SU-DHL-6 (cell line): ENCODE data around the gene SLC10A3.

Source experiments
- H2AFZ ChIP-seq: fragments of 200-600 bp; sonication (generic); 2 replicates; pipeline ENCODE4 v1.6.1; 2014; ENCODE audit warnings: low read depth, mild to moderate bottlenecking, moderate library complexity, mixed read lengths, antibody characterized with exemption, low read length; ENCODE audit not compliant: severe bottlenecking
- H3F3A ChIP-seq: fragments of 200-600 bp; shearing (Covaris generic); 2 replicates; pipeline ENCODE4 v1.6.0; 2016; ENCODE audit warnings: antibody characterized with exemption, mild to moderate bottlenecking; ENCODE audit not compliant: insufficient read depth
- H3K27ac ChIP-seq: fragments of 200-600 bp; sonication (generic); 2 replicates; pipeline ENCODE4 v1.5.1; 2016; ENCODE audit warnings: low read depth, mild to moderate bottlenecking, low read length, moderate library complexity, mixed read lengths
- H3K27me3 ChIP-seq: fragments of 200-600 bp; sonication (generic), shearing (Covaris generic); 2 replicates; pipeline ENCODE4 v1.6.0; 2014; ENCODE audit warnings: mild to moderate bottlenecking, low read length
- H3K36me3 ChIP-seq: fragments of 200-600 bp; sonication (generic); 2 replicates; pipeline ENCODE4 v1.6.1; 2014; ENCODE audit warnings: mild to moderate bottlenecking, low read length, mixed read lengths
- H3K4me2 ChIP-seq: fragments of 300-600, 200-600 bp; shearing (Covaris generic), sonication (generic); 2 replicates; pipeline ENCODE4 v1.6.0; 2014; ENCODE audit warnings: low read length, low read depth, mild to moderate bottlenecking; ENCODE audit not compliant: poor library complexity, severe bottlenecking
- H3K4me3 ChIP-seq: fragments of 200-600 bp; sonication (generic); 2 replicates; pipeline ENCODE4 v1.5.1; 2014; ENCODE audit warnings: antibody characterized with exemption, low read length, mild to moderate bottlenecking, mixed read lengths; ENCODE audit not compliant: insufficient read depth, poor library complexity, severe bottlenecking
- H3K79me2 ChIP-seq: fragments of 200-600 bp; sonication (generic); 2 replicates; pipeline ENCODE4 v1.6.1; 2014; ENCODE audit warnings: mild to moderate bottlenecking, low read length, moderate library complexity; ENCODE audit not compliant: insufficient read depth
- H3K9ac ChIP-seq: fragments of 200-600 bp; sonication (generic); 2 replicates; pipeline ENCODE4 v1.7.0; 2014; ENCODE audit warnings: mild to moderate bottlenecking, low read length
- H3K9me2 ChIP-seq: fragments of 200-600 bp; sonication (generic); replicated peaks from 2 replicates; pipeline ENCODE4 v1.6.1; 2014; ENCODE audit warnings: low read length; ENCODE audit not compliant: insufficient read depth
- H3K9me3 ChIP-seq: fragments of 200-600 bp; sonication (generic); 2 replicates; pipeline ENCODE4 v1.6.1; 2014; ENCODE audit warnings: low read length, mixed read lengths; ENCODE audit not compliant: insufficient read depth
- H4K20me1 ChIP-seq: fragments of 200-600 bp; sonication (generic); 2 replicates; pipeline ENCODE4 v1.6.1; 2014; ENCODE audit warnings: low read depth, mild to moderate bottlenecking, antibody characterized with exemption, low read length, moderate library complexity, mixed read lengths
- CTCF ChIP-seq: fragments of 200-600 bp; sonication (generic); IDR thresholded peaks from one replicate; pipeline ENCODE4 v1.5.1; 2017; ENCODE audit warnings: antibody characterized with exemption, mild to moderate bottlenecking, low read length, moderate library complexity; ENCODE audit not compliant: insufficient read depth, poor library complexity, severe bottlenecking
- EZH2phosphoT487 ChIP-seq: fragments of 200-600 bp; sonication (generic), shearing (Covaris generic); conservative IDR thresholded peaks from 2 replicates; pipeline ENCODE4 v1.6.1; 2018; ENCODE audit warnings: mild to moderate bottlenecking, antibody characterized with exemption, low read length, moderate library complexity, mixed read lengths

SLC10A3 gene

GRCh38 chrX:154471839-154472684 lies 18.4 kb downstream of the SLC10A3 start:
- TF ChIP-seq EZH2phosphoT487 = no peak
- no peak for TF ChIP-seq CTCF
- H3K9me3 ChIP-seq = no peaks in the 10 kb centered on the region
- H4K20me1 ChIP-seq = no peaks in the 10 kb centered on the region
- H2AFZ ChIP-seq = no peak overlapping the region
- peaks cover 1% of the 10 kb centered on the region; the same call in 1 of the 2 replicates for H3F3A ChIP-seq
- H3K79me2 ChIP-seq = no peaks in the 10 kb centered on the region
- no peaks in the 10 kb centered on the region for H3K9me2 ChIP-seq
- no peak overlapping the region for H3K4me3 ChIP-seq
- H3K9ac ChIP-seq = no peak overlapping the region
- H3K27ac ChIP-seq = no peak overlapping the region
- no peaks in the 10 kb centered on the region for H3K27me3 ChIP-seq
- H3K4me2 ChIP-seq = no peak overlapping the region
- H3K36me3 ChIP-seq = no peaks in the 10 kb centered on the region

- H3K79me2 ChIP-seq = no peaks in the 10 kb centered on the region
- no peak overlapping the region for H3K4me2 ChIP-seq
- H3K9me3 ChIP-seq = no peaks in the 10 kb centered on the region
- no peaks in the 10 kb centered on the region for H4K20me1 ChIP-seq
- H3K36me3 ChIP-seq = no peaks in the 10 kb centered on the region
- TF ChIP-seq EZH2phosphoT487 = no peak
- no peak for TF ChIP-seq CTCF
- H3K9ac ChIP-seq = no peak overlapping the region
- no peak overlapping the region for H2AFZ ChIP-seq
- no peaks in the 10 kb centered on the region for H3K27me3 ChIP-seq
- no peaks in the 10 kb centered on the region for H3K9me2 ChIP-seq
- no peaks in the 10 kb centered on the region for H3F3A ChIP-seq
- no peak overlapping the region for H3K27ac ChIP-seq
- H3K4me3 ChIP-seq = no peak overlapping the region
Measured at GRCh38 chrX:154470914-154471568, 19.4 kb downstream of the SLC10A3 start.

DNA sequence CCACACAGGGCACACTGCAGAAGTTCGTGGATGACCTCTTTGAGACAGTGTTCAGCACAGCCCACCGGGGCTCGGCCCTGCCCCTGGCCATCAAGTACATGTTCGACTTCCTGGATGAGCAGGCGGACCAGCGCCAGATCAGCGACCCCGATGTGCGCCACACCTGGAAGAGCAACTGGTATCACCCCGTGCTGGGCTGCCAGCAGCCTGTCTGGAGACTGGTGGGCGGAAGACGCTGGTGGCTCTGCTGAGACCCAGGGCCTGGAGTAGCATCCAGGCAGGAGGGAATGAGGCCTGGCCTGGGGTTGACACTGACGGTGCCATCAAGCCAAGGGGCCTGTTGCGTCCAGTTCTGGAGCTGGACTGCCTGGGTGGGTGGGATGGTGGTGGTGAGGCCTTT lies 20.0 kb downstream of the SLC10A3 start:
- no peaks in the 10 kb centered on the region for H3K79me2 ChIP-seq
- H3K4me3 ChIP-seq = no peak overlapping the region
- H3K9ac ChIP-seq = no peak overlapping the region
- H3K27ac ChIP-seq = no peak overlapping the region
- no peak overlapping the region for H2AFZ ChIP-seq
- no peak overlapping the region for H3K4me2 ChIP-seq
- H3F3A ChIP-seq = no peaks in the 10 kb centered on the region
- no peaks in the 10 kb centered on the region for H3K9me2 ChIP-seq
- H3K27me3 ChIP-seq = no peaks in the 10 kb centered on the region
- TF ChIP-seq CTCF (no peak), EZH2phosphoT487 (no peak)
- H4K20me1 ChIP-seq = no peaks in the 10 kb centered on the region
- no peaks in the 10 kb centered on the region for H3K36me3 ChIP-seq
- H3K9me3 ChIP-seq = no peaks in the 10 kb centered on the region
